Thoracic aorta (tissue), 2 donors: ENCODE measurements around the gene EPHA5. TPM values are rescaled to one million over a fixed set of nuclear protein-coding genes. Genes with fewer than 3 reads are reported as not detected.

Experiments
- ATAC-seq: fragments of 150-250 bp; one replicate; pipeline ENCODE4 v1.8.0; 2017; ENCODE audit warnings: low read depth; ENCODE audit not compliant: insufficient number of reproducible peaks, low FRiP score
- DNase-seq: peaks from one replicate; pipeline ENCODE4 v3.0.0-alpha.2; 2020; ENCODE audit warnings: low spot score
- H3K27ac ChIP-seq, 2 donors: fragments of 200-600 bp; sonication (generic); 1 replicate in 1 of 2; 2 replicates in 1 of 2; pipeline ENCODE4 v1.5.1; 2016; ENCODE audit warnings: mild to moderate bottlenecking in 2 of 2, moderate library complexity in 2 of 2
- H3K27me3 ChIP-seq: fragments of 200-600 bp; sonication (generic); replicated peaks from 2 replicates; pipeline ENCODE4 v1.6.0; 2016; ENCODE audit warnings: mild to moderate bottlenecking; ENCODE audit not compliant: insufficient read depth
- H3K36me3 ChIP-seq: fragments of 200-600 bp; sonication (generic); one replicate; pipeline ENCODE4 v1.5.1; 2016
- H3K4me1 ChIP-seq, 2 donors: fragments of 200-600 bp; sonication (generic); 1 replicate in 1 of 2; 2 replicates in 1 of 2; pipeline versions ENCODE4 v1.5.1 to v1.6.0; 2016; ENCODE audit warnings: low read depth in 2 of 2, mild to moderate bottlenecking in 1 of 2; ENCODE audit not compliant: control insufficient read depth in 1 of 2
- H3K4me3 ChIP-seq: fragments of 200-600 bp; sonication (generic); 2 replicates; pipeline ENCODE4 v1.5.1; 2016; ENCODE audit warnings: mild to moderate bottlenecking
- H3K9me3 ChIP-seq: fragments of 200-600 bp; sonication (generic); 2 replicates; pipeline ENCODE4 v1.5.1; 2016
- CTCF ChIP-seq: fragments of 200-600 bp; sonication (generic); IDR thresholded peaks from one replicate; pipeline ENCODE4 v1.5.1; 2019; ENCODE audit warnings: antibody characterized with exemption
- total RNA-seq, 2 donors: library from RNA; depleted of rRNA; stranded (reverse); fragments of >200 nt; gene quantifications; one replicate each; pipeline versions ENCODE4 v1.1.0 to v1.2.3, GENCODE V29; 2016

The EPHA5 gene
- total RNA-seq, 2 donors from 2014 or later = 0.27 to 0.92 TPM

GRCh38 chr4:65401083-65401482 is 269.2 kb downstream of the EPHA5 start:
- no peak for DNase-seq
- H3K4me1 ChIP-seq = no peaks in the 10 kb centered on the region
- H3K4me3 ChIP-seq = no peak overlapping the region
- no peaks in the 10 kb centered on the region for H3K27me3 ChIP-seq
- H3K9me3 ChIP-seq = no peaks in the 10 kb centered on the region
- no peak overlapping the region for H3K27ac ChIP-seq
- TF ChIP-seq CTCF = no peak
- ATAC-seq = no peak
- no peaks in the 10 kb centered on the region for H3K36me3 ChIP-seq

- ATAC-seq = no peak
- no peak for TF ChIP-seq CTCF
- H3K36me3 ChIP-seq = no peaks in the 10 kb centered on the region
Measured at GRCh38 chr4:65399084-65399483, 271.2 kb downstream of the EPHA5 start.

GRCh38 chr4:65393078-65393477 is 277.2 kb downstream of the EPHA5 start:
- no peak overlapping the region for H3K27ac ChIP-seq
- H3K9me3 ChIP-seq = no peaks in the 10 kb centered on the region
- no peaks in the 10 kb centered on the region for H3K36me3 ChIP-seq
- no peak for TF ChIP-seq CTCF
- H3K4me1 ChIP-seq = no peaks in the 10 kb centered on the region
- H3K27me3 ChIP-seq = no peaks in the 10 kb centered on the region
- no peak for DNase-seq
- no peak for ATAC-seq
- H3K4me3 ChIP-seq = no peak overlapping the region

More at GRCh38 chr4:65399084-65399483, 271.2 kb downstream of the EPHA5 start:
- no peak overlapping the region for H3K4me3 ChIP-seq
- no peaks in the 10 kb centered on the region for H3K9me3 ChIP-seq
- no peaks in the 10 kb centered on the region for H3K4me1 ChIP-seq
- DNase-seq = no peak
- no peak overlapping the region for H3K27ac ChIP-seq
- H3K27me3 ChIP-seq = no peaks in the 10 kb centered on the region

GRCh38 chr4:65392488-65392887 is 277.8 kb downstream of the EPHA5 start:
- Histone ChIP-seq H3K36me3 (no peaks in the 10 kb centered on the region), H3K27me3 (no peaks in the 10 kb centered on the region), H3K4me1 (no peaks in the 10 kb centered on the region), H3K9me3 (no peaks in the 10 kb centered on the region), H3K27ac (no peak overlapping the region), H3K4me3 (no peak overlapping the region)
- DNase-seq = no peak
- ATAC-seq = no peak
- TF ChIP-seq CTCF = no peak

GRCh38 chr4:65391814-65392213 is 278.5 kb downstream of the EPHA5 start:
- no peaks in the 10 kb centered on the region for H3K36me3 ChIP-seq

More at GRCh38 chr4:65391814-65392213, 278.5 kb downstream of the EPHA5 start:
- no peak for TF ChIP-seq CTCF
- no peaks in the 10 kb centered on the region for H3K27me3 ChIP-seq
- ATAC-seq (no peak), DNase-seq (no peak)
- H3K4me1 ChIP-seq = no peaks in the 10 kb centered on the region
- no peaks in the 10 kb centered on the region for H3K9me3 ChIP-seq
- no peak overlapping the region for H3K27ac ChIP-seq
- no peak overlapping the region for H3K4me3 ChIP-seq
